Panc1 (cell line): ENCODE data around the gene CHAF1A. TPM values are rescaled to one million over a fixed set of nuclear protein-coding genes. Genes with fewer than 3 reads are reported as not detected.

Source experiments
- ATAC-seq: fragments of 200-7000 bp; cut with Tn5 transposase; 2 replicates; pipeline ENCODE4 v1.9.1; 2020; ENCODE audit warnings: mild to moderate bottlenecking, moderate library complexity
- BruUV-seq: library from RNA; stranded (reverse); fragments of 400-500 nt; replicated peaks from 2 replicates; lab custom pipeline; 2021; lab: Mats Ljungman, UMichigan
- CTCF ChIA-PET: fragments of 300-600 bp; sonication (Branson Sonifier 250); formaldehyde crosslinking; loops from one replicate; lab custom pipeline; 2022; ENCODE audit warnings: antibody characterized with exemption; lab: Charles Lee
- POLR2A ChIA-PET: fragments of 300-600 bp; sonication (Branson Sonifier 250); formaldehyde crosslinking; loops from one replicate; lab custom pipeline; 2022; ENCODE audit warnings: antibody characterized with exemption; lab: Charles Lee
- DNase-seq: peaks from one replicate; pipeline ENCODE4 v3.0.0-alpha.2; 2010; ENCODE audit warnings: low read depth, low spot score
- H3K27ac ChIP-seq: 2 replicates; pipeline ENCODE4 v1.5.1; 2011; ENCODE audit warnings: mild to moderate bottlenecking, low read length, inconsistent platforms
- H3K27me3 ChIP-seq: fragments of 200-500 bp; sonication (Bioruptor generic); 2 replicates; pipeline ENCODE4 v1.6.0; 2014; ENCODE audit warnings: low read length, inconsistent platforms; ENCODE audit not compliant: control insufficient read depth, insufficient read depth
- H3K36me3 ChIP-seq: fragments of 200-500 bp; sonication (Bioruptor generic); 2 replicates; pipeline ENCODE4 v1.5.1; 2014; ENCODE audit warnings: inconsistent platforms, mild to moderate bottlenecking, low read length, moderate library complexity; ENCODE audit not compliant: control insufficient read depth, insufficient read depth
- H3K4me1 ChIP-seq: 2 replicates; pipeline ENCODE4 v1.5.1; 2011; ENCODE audit warnings: inconsistent platforms, mild to moderate bottlenecking, low read length, moderate library complexity; ENCODE audit not compliant: control insufficient read depth, insufficient read depth
- H3K4me3 ChIP-seq, 2 experiments: 2 replicates each; pipeline ENCODE4 v1.5.1; 2011 to 2012; ENCODE audit warnings: low read depth in 2 of 2, low read length in 2 of 2, mild to moderate bottlenecking in 2 of 2, inconsistent platforms in 1 of 2, moderate library complexity in 1 of 2
- H3K9me3 ChIP-seq: fragments of 200-500 bp; sonication (Bioruptor generic); 2 replicates; pipeline ENCODE4 v1.5.1; 2014; ENCODE audit warnings: low read depth, mild to moderate bottlenecking, inconsistent platforms, low read length, moderate library complexity; ENCODE audit not compliant: control insufficient read depth, insufficient read depth
- POLR2AphosphoS5 ChIP-seq: IDR thresholded peaks from 2 replicates; pipeline ENCODE4 v1.6.1; 2012; ENCODE audit warnings: mild to moderate bottlenecking, low read depth, low read length, moderate library complexity
- SIN3A ChIP-seq: IDR thresholded peaks from 2 replicates; pipeline ENCODE4 v1.6.1; 2012; ENCODE audit warnings: low read depth, mild to moderate bottlenecking, low read length, moderate library complexity, borderline replicate concordance; ENCODE audit not compliant: insufficient read depth
- TCF7L2 ChIP-seq: IDR thresholded peaks from 2 replicates; pipeline ENCODE4 v1.6.1; 2011; ENCODE audit warnings: mild to moderate bottlenecking, low read depth, low read length, inconsistent platforms
- in situ Hi-C: cut with HindIII; loops from 2 replicates; pipeline ENCODE4 v1.10.0; 2016; ENCODE audit warnings: low sequenced_read_pairs, low pct_unique_long_range_greater_than_20kb
- intact Hi-C: fragments of 100-400 bp; cut with micrococcal nuclease; formaldehyde crosslinking; loops from one replicate; pipeline ENCODE4 v1.10.0; 2022; ENCODE audit not compliant: unreplicated experiment
- total RNA-seq: library from RNA; stranded (reverse); gene quantifications from one replicate; pipeline ENCODE4 v1.2.1, GENCODE V29; 2021; ENCODE audit not compliant: unreplicated experiment
- TF ChIP-seq, protein P1 (sequence below): fragments of 450-650 bp; IDR thresholded peaks from 2 replicates; pipeline ENCODE4 v1.5.1; 2017; ENCODE audit warnings: mild to moderate bottlenecking
- TF ChIP-seq, protein P2 (sequence below), 2 experiments: IDR thresholded peaks; 2 replicates each; pipeline ENCODE4 v1.6.1; 2011 to 2012; ENCODE audit warnings: low read depth in 2 of 2, control low read depth in 1 of 2, low read length in 1 of 2, mild to moderate bottlenecking in 1 of 2, moderate library complexity in 1 of 2; ENCODE audit not compliant: insufficient read depth in 1 of 2

CHAF1A gene
- total RNA-seq, 1 experiment from 2014 or later: 45.4 TPM

DNA sequence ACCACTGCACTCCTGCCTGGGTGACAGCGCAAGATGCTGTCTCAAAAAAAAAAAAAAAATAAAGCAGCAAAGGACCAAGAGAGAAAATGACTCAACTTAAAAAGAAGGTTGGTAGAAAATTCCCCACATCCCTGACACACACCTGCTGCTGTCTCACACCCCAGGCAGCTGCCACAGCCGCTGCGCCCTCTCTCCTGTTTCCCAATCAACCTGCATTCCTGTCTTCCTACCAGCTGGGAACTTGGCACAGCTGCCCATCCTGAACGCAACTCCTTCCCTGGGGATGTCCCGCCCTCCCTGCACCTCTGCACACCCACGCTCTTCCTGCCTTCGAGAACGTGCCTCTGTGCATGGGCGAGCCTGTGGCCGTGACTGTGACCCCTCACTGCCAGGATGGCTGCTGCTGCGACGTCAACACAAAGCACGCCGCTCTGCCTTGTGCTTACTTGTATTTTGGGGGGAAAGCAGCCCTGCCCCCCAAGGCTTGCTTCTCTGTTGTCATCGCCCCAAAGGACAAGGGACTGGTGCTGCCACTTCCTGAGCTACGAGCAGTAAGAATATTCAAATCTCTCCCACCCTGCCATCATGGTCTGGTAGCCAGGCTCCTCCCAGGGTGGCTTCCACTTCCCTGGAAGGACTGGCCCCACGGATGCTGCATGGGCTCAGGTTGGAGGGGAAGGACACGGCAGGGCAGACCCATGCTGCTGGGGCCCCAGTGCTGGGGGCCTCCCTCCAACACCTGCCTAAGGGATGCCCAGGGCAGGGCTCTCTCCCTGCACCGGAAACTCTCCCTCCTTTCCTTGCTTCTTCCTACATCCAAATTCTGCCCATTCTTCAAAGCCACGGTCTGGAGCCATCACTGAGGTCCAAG is 22.8 kb upstream of the CHAF1A start:
- Histone ChIP-seq H3K27me3 (no peaks in the 10 kb centered on the region), H3K4me1 (peaks cover 56% of the 10 kb centered on the region), H3K4me3 (no peak overlapping the region), H3K9me3 (no peaks in the 10 kb centered on the region), H3K27ac (no peak overlapping the region), H3K36me3 (no peaks in the 10 kb centered on the region)
- TF ChIP-seq, protein P1, sequence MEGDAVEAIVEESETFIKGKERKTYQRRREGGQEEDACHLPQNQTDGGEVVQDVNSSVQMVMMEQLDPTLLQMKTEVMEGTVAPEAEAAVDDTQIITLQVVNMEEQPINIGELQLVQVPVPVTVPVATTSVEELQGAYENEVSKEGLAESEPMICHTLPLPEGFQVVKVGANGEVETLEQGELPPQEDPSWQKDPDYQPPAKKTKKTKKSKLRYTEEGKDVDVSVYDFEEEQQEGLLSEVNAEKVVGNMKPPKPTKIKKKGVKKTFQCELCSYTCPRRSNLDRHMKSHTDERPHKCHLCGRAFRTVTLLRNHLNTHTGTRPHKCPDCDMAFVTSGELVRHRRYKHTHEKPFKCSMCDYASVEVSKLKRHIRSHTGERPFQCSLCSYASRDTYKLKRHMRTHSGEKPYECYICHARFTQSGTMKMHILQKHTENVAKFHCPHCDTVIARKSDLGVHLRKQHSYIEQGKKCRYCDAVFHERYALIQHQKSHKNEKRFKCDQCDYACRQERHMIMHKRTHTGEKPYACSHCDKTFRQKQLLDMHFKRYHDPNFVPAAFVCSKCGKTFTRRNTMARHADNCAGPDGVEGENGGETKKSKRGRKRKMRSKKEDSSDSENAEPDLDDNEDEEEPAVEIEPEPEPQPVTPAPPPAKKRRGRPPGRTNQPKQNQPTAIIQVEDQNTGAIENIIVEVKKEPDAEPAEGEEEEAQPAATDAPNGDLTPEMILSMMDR: no peak
- TF ChIP-seq TCF7L2 (no peak), SIN3A (no peak), POLR2AphosphoS5 (no peak)
- TF ChIP-seq, protein P2, sequence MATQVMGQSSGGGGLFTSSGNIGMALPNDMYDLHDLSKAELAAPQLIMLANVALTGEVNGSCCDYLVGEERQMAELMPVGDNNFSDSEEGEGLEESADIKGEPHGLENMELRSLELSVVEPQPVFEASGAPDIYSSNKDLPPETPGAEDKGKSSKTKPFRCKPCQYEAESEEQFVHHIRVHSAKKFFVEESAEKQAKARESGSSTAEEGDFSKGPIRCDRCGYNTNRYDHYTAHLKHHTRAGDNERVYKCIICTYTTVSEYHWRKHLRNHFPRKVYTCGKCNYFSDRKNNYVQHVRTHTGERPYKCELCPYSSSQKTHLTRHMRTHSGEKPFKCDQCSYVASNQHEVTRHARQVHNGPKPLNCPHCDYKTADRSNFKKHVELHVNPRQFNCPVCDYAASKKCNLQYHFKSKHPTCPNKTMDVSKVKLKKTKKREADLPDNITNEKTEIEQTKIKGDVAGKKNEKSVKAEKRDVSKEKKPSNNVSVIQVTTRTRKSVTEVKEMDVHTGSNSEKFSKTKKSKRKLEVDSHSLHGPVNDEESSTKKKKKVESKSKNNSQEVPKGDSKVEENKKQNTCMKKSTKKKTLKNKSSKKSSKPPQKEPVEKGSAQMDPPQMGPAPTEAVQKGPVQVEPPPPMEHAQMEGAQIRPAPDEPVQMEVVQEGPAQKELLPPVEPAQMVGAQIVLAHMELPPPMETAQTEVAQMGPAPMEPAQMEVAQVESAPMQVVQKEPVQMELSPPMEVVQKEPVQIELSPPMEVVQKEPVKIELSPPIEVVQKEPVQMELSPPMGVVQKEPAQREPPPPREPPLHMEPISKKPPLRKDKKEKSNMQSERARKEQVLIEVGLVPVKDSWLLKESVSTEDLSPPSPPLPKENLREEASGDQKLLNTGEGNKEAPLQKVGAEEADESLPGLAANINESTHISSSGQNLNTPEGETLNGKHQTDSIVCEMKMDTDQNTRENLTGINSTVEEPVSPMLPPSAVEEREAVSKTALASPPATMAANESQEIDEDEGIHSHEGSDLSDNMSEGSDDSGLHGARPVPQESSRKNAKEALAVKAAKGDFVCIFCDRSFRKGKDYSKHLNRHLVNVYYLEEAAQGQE (IDR thresholded peaks at IDR 0.05; ENCODE audit: insufficient read depth in 1 of 2, low read depth in 2 of 2, low read length in 1 of 2): no peak
- intact Hi-C loops (no loop called here), in situ Hi-C loops (no loop called here)
- no TSS peak for BruUV-seq
- no peak for DNase-seq
- no peak for ATAC-seq
- POLR2A ChIA-PET: no interaction called here
- CTCF ChIA-PET: no interaction called here

DNA sequence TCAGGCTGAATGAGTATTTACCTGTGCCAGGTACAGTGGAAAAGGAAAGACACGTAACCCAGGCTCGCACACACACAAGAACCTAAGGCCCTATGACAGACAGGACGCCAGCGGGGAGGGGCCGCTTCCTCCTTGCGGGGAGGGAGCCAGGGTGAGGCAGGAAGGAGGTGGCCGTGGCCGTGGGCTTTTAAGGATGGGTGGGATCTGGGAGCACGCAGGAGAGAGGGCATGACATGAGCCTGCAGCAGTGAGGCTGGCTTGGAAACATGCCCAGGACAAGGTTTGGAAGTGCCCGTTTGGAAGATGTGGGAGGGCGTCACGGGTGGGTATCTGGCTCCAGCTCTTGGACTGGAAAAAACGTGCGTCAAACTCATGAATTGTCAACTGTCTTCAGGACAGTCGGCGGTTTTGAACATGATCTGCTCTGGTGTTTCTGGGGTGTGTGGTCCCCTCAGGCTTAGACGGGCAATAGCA is 22.1 kb upstream of the CHAF1A start:
- no peak for ATAC-seq
- DNase-seq: no peak
- no peaks in the 10 kb centered on the region for H3K36me3 ChIP-seq
- intact Hi-C loops: no loop called here
- CTCF ChIA-PET: interaction anchor here (0.7 kb wide), 2 partner anchors 76 to 181 kb away, joined by 3 to 5 read pairs; no protein-coding TSS in a partner anchor
- POLR2A ChIA-PET: no interaction called here
- no peak overlapping the region for H3K4me3 ChIP-seq
- BruUV-seq: no TSS peak
- H3K9me3 ChIP-seq: no peaks in the 10 kb centered on the region
- TF ChIP-seq, protein P2 (IDR thresholded peaks at IDR 0.05; ENCODE audit: insufficient read depth in 1 of 2, low read depth in 2 of 2, low read length in 1 of 2): no peak
- no peak for TF ChIP-seq TCF7L2
- TF ChIP-seq SIN3A: no peak
- TF ChIP-seq, protein P1: no peak
- TF ChIP-seq POLR2AphosphoS5: no peak
- no peaks in the 10 kb centered on the region for H3K27me3 ChIP-seq
- in situ Hi-C loops: no loop called here
- H3K4me1 ChIP-seq: peaks cover 49% of the 10 kb centered on the region
- no peak overlapping the region for H3K27ac ChIP-seq
